Caco-2 (cell line): ENCODE measurements around the gene HMG20A. TPM values are rescaled to one million over a fixed set of nuclear protein-coding genes. Genes with fewer than 3 reads are reported as not detected.

Source experiments
- BruUV-seq: library from RNA; stranded (reverse); fragments of 400-500 nt; replicated peaks from 2 replicates; lab custom pipeline; 2021; lab: Mats Ljungman, UMichigan
- CTCF ChIA-PET: fragments of 300-600 bp; sonication (Branson Sonifier 250); formaldehyde crosslinking; loops from one replicate; lab custom pipeline; 2022; ENCODE audit warnings: antibody characterized with exemption; lab: Charles Lee
- POLR2A ChIA-PET: fragments of 300-600 bp; sonication (Branson Sonifier 250); formaldehyde crosslinking; loops from one replicate; lab custom pipeline; 2022; ENCODE audit warnings: antibody characterized with exemption; lab: Charles Lee
- DNase-seq, 2 experiments: peaks; one replicate each; pipeline versions ENCODE4 v3.0.0 to v3.0.0-alpha.2; 2020 to 2022
- H3K27me3 ChIP-seq: replicated peaks from 2 replicates; pipeline ENCODE4 v1.6.0; 2011; ENCODE audit warnings: low read length; ENCODE audit not compliant: control insufficient read depth, insufficient read depth
- H3K36me3 ChIP-seq: 2 replicates; pipeline ENCODE4 v1.5.1; 2011; ENCODE audit warnings: low read length; ENCODE audit not compliant: control insufficient read depth, insufficient read depth
- H3K4me1 ChIP-seq: fragments of 250-450 bp; sonication (Bioruptor Pico); 2 replicates; pipeline ENCODE4 v1.5.1; 2020; ENCODE audit warnings: mild to moderate bottlenecking
- H3K4me3 ChIP-seq: 2 replicates; pipeline ENCODE4 v1.5.1; 2011; ENCODE audit warnings: low read depth, mild to moderate bottlenecking, control low read depth, low read length
- H3K9me3 ChIP-seq: fragments of 250-450 bp; sonication (Bioruptor Pico); 2 replicates; pipeline ENCODE4 v1.5.1; 2020; ENCODE audit warnings: mild to moderate bottlenecking, moderate library complexity
- H3K27ac Mint-ChIP-seq: one replicate; pipeline ENCODE4 v1.8.0; 2022; ENCODE audit warnings: mixed read lengths; ENCODE audit not compliant: unreplicated experiment
- H3K27me3 Mint-ChIP-seq: one replicate; pipeline ENCODE4 v1.8.0; 2022; ENCODE audit warnings: mixed read lengths; ENCODE audit not compliant: insufficient read depth, unreplicated experiment
- H3K36me3 Mint-ChIP-seq: one replicate; pipeline ENCODE4 v1.8.0; 2022; ENCODE audit warnings: mild to moderate bottlenecking, mixed read lengths; ENCODE audit not compliant: insufficient read depth, unreplicated experiment
- H3K4me1 Mint-ChIP-seq: one replicate; pipeline ENCODE4 v1.8.0; 2022; ENCODE audit warnings: low read depth, mixed read lengths; ENCODE audit not compliant: unreplicated experiment
- H3K4me3 Mint-ChIP-seq: one replicate; pipeline ENCODE4 v1.8.0; 2022; ENCODE audit warnings: mild to moderate bottlenecking, moderate library complexity, mixed read lengths; ENCODE audit not compliant: unreplicated experiment
- H3K9me3 Mint-ChIP-seq: one replicate; pipeline ENCODE4 v1.8.0; 2022; ENCODE audit warnings: mixed read lengths; ENCODE audit not compliant: unreplicated experiment
- CTCF ChIP-seq, 2 experiments: fragments of 200-600 bp in 1 of 2; IDR thresholded peaks; 1 replicate in 1 of 2; 2 replicates in 1 of 2; pipeline versions ENCODE4 v1.5.1 to v1.8.0; 2011 to 2022; ENCODE audit warnings: antibody characterized with exemption in 1 of 2, control low read depth in 1 of 2, inconsistent platforms in 1 of 2, low read depth in 1 of 2, low read length in 1 of 2, mild to moderate bottlenecking in 1 of 2, moderate library complexity in 1 of 2; ENCODE audit not compliant: insufficient read depth in 1 of 2, severe bottlenecking in 1 of 2, unreplicated experiment in 1 of 2
- intact Hi-C: fragments of 100-400 bp; cut with micrococcal nuclease; formaldehyde crosslinking; loops from one replicate; pipeline ENCODE4 v1.10.0; 2022; ENCODE audit not compliant: unreplicated experiment
- total RNA-seq: library from RNA; stranded (reverse); gene quantifications from 2 replicates; pipeline ENCODE4 v1.2.3, GENCODE V29; 2022

HMG20A gene
- total RNA-seq, 1 experiment from 2014 or later = 34.0 TPM

GRCh38 chr15:77504306-77504705, 83.6 kb downstream of the HMG20A start:
- Mint-ChIP-seq H3K4me3 (no peak overlapping the region), H3K27me3 (no peaks in the 10 kb centered on the region), H3K27ac (peak overlapping the region; percentile 80), H3K4me1 (peaks cover 29% of the 10 kb centered on the region), H3K9me3 (no peaks in the 10 kb centered on the region), H3K36me3 (peaks cover 14% of the 10 kb centered on the region)
- H3K9me3 ChIP-seq = no peaks in the 10 kb centered on the region
- ChIA-PET POLR2A (no interaction called here), CTCF (interaction anchor here (3.1 kb wide), 1 partner anchor 39 kb away, joined by 14 read pairs; no protein-coding TSS in a partner anchor)
- H3K36me3 ChIP-seq = no peaks in the 10 kb centered on the region; the same call in 1 of the 2 replicates
- peaks cover 17% of the 10 kb centered on the region for H3K4me1 ChIP-seq
- BruUV-seq = no TSS peak
- H3K4me3 ChIP-seq = no peak overlapping the region
- TF ChIP-seq CTCF (IDR thresholded peaks at IDR 0.05; ENCODE audit: insufficient read depth in 1 of 2, low read depth in 1 of 2, low read length in 1 of 2, severe bottlenecking in 1 of 2, unreplicated experiment in 1 of 2) = no peak
- intact Hi-C loops = no loop called here
- H3K27me3 ChIP-seq = no peaks in the 10 kb centered on the region
- DNase-seq = no peak

- H3K4me3 Mint-ChIP-seq = no peak overlapping the region
- H3K9me3 Mint-ChIP-seq = no peaks in the 10 kb centered on the region
- Histone ChIP-seq H3K27me3 (no peaks in the 10 kb centered on the region), H3K4me1 (peaks cover 17% of the 10 kb centered on the region), H3K4me3 (no peak overlapping the region), H3K36me3 (no peaks in the 10 kb centered on the region; the same call in 1 of the 2 replicates), H3K9me3 (no peaks in the 10 kb centered on the region)
- no peak for TF ChIP-seq CTCF (IDR thresholded peaks at IDR 0.05; ENCODE audit: insufficient read depth in 1 of 2, low read depth in 1 of 2, low read length in 1 of 2, severe bottlenecking in 1 of 2, unreplicated experiment in 1 of 2)
- BruUV-seq = no TSS peak
- H3K4me1 Mint-ChIP-seq = peaks cover 29% of the 10 kb centered on the region
- peaks cover 14% of the 10 kb centered on the region for H3K36me3 Mint-ChIP-seq
- POLR2A ChIA-PET = no interaction called here
- H3K27me3 Mint-ChIP-seq = no peaks in the 10 kb centered on the region
- no peak for DNase-seq
- intact Hi-C loops = no loop called here
- H3K27ac Mint-ChIP-seq = no peak overlapping the region
- CTCF ChIA-PET = interaction anchor here (3.1 kb wide), 1 partner anchor 39 kb away, joined by 14 read pairs; no protein-coding TSS in a partner anchor
These were observed 84.2 kb downstream of the HMG20A start for GRCh38 chr15:77504871-77505270.

- no peaks in the 10 kb centered on the region for H3K9me3 ChIP-seq
- intact Hi-C loops = no loop called here
- ChIA-PET POLR2A (no interaction called here), CTCF (interaction anchor here (1.0 kb wide), 1 partner anchor 38 kb away, joined by 4 read pairs; no protein-coding TSS in a partner anchor)
- Mint-ChIP-seq H3K36me3 (peaks cover 14% of the 10 kb centered on the region), H3K4me1 (peaks cover 29% of the 10 kb centered on the region), H3K27me3 (no peaks in the 10 kb centered on the region), H3K9me3 (no peaks in the 10 kb centered on the region), H3K4me3 (no peak overlapping the region), H3K27ac (no peak overlapping the region)
- no TSS peak for BruUV-seq
- no peaks in the 10 kb centered on the region for H3K27me3 ChIP-seq
- TF ChIP-seq CTCF (IDR thresholded peaks at IDR 0.05; ENCODE audit: insufficient read depth in 1 of 2, low read depth in 1 of 2, low read length in 1 of 2, severe bottlenecking in 1 of 2, unreplicated experiment in 1 of 2) = no peak
- H3K36me3 ChIP-seq = no peaks in the 10 kb centered on the region; the same call in 1 of the 2 replicates
- H3K4me3 ChIP-seq = no peak overlapping the region
- no peak for DNase-seq
- peaks cover 17% of the 10 kb centered on the region for H3K4me1 ChIP-seq
These were observed 84.9 kb downstream of the HMG20A start for GRCh38 chr15:77505556-77505955.
